Spleen (tissue), 11 donors: ENCODE data around the gene SOWAHA. TPM values are rescaled to one million over a fixed set of nuclear protein-coding genes. Genes with fewer than 3 reads are reported as not detected.

ENCODE experiments used
- DNase-seq: peaks from one replicate; pipeline ENCODE4 v3.0.0-alpha.2; 2020
- H3K27ac ChIP-seq, 8 donors: fragments of 200-600 bp; sonication (generic) in 7 of 8; 1 replicate in 4 of 8; 2 replicates in 4 of 8; pipeline versions ENCODE4 v1.5.0 to v1.8.0; 2016 to 2021; ENCODE audit warnings: inconsistent platforms in 4 of 8, mild to moderate bottlenecking in 4 of 8, moderate library complexity in 1 of 8
- H3K27me3 ChIP-seq, 7 donors: fragments of 200-600 bp; sonication (generic) in 6 of 7; replicated peaks in 1 of 7; 1 replicate in 4 of 7; 2 replicates in 3 of 7; pipeline versions ENCODE4 v1.5.0 to v1.8.0; 2016 to 2021; ENCODE audit warnings: inconsistent platforms in 3 of 7, mild to moderate bottlenecking in 1 of 7
- H3K36me3 ChIP-seq, 6 donors: fragments of 200-600 bp; sonication (generic) in 5 of 6; 1 replicate in 4 of 6; 2 replicates in 2 of 6; pipeline versions ENCODE4 v1.5.0 to v1.8.0; 2016 to 2021; ENCODE audit warnings: inconsistent platforms in 2 of 6
- H3K4me1 ChIP-seq, 6 donors: fragments of 200-600 bp; sonication (generic) in 5 of 6; 1 replicate in 3 of 6; 2 replicates in 3 of 6; pipeline versions ENCODE4 v1.5.0 to v1.8.0; 2016 to 2021; ENCODE audit warnings: inconsistent platforms in 3 of 6
- H3K4me3 ChIP-seq, 8 donors: fragments of 200-600 bp; sonication (generic) in 7 of 8; 1 replicate in 4 of 8; 2 replicates in 4 of 8; pipeline versions ENCODE4 v1.5.0 to v1.8.0; 2016 to 2021; ENCODE audit warnings: inconsistent platforms in 4 of 8, mild to moderate bottlenecking in 4 of 8, moderate library complexity in 2 of 8
- H3K9me3 ChIP-seq, 8 donors: fragments of 200-600 bp; sonication (generic) in 7 of 8; 1 replicate in 4 of 8; 2 replicates in 4 of 8; pipeline versions ENCODE4 v1.5.0 to v1.8.0; 2016 to 2021; ENCODE audit warnings: inconsistent platforms in 4 of 8
- CTCF ChIP-seq, 11 experiments: fragments of 200-600 bp in 7 of 11; fragments of 450-650 bp in 4 of 11; sonication (generic) in 4 of 11; IDR thresholded peaks in 8 of 11; conservative IDR thresholded peaks in 3 of 11; 1 replicate in 7 of 11; 2 replicates in 4 of 11; pipeline versions ENCODE4 v1.4.0 to v1.8.0; 2016 to 2021; ENCODE audit warnings: antibody characterized with exemption in 11 of 11, inconsistent platforms in 4 of 11, mild to moderate bottlenecking in 1 of 11
- POLR2A ChIP-seq, 3 donors: fragments of 450-650 bp; IDR thresholded peaks; one replicate each; pipeline ENCODE4 v1.5.1; 2017; ENCODE audit warnings: antibody characterized with exemption in 3 of 3, mild to moderate bottlenecking in 1 of 3
- POLR2AphosphoS5 ChIP-seq, 3 donors: sonication (generic); formaldehyde crosslinking; IDR thresholded peaks; one replicate each; pipeline ENCODE4 v1.5.1; 2017; ENCODE audit warnings: antibody characterized with exemption in 3 of 3
- WGBS, 5 donors: extraction: QIAGEN DNeasy Blood & Tissue Kit in 3 of 5; methylation state at CpG; one replicate each; pipeline versions ENCODE4 v1.1.5 to v1.1.7; 2013 to 2018; 5-methylcytosine and 5-hydroxymethylcytosine counted together
- intact Hi-C: fragments of 100-400 bp; cut with DNase I; formaldehyde crosslinking; loops from one replicate; pipeline ENCODE4 v1.15.0; 2023; ENCODE audit warnings: low total_unique reads
- polyA plus RNA-seq, 3 donors: library from polyadenylated mRNA; stranded (reverse); fragments of 200-250 nt; gene quantifications; one replicate each; pipeline ENCODE4 v1.2.1, GENCODE V29; 2013
- total RNA-seq, 7 donors: library from RNA; depleted of rRNA in 3 of 7; stranded (reverse); fragments of >200 nt in 3 of 7; fragmentation: NEBNext Ultra II Directional in 4 of 7; extraction: Animal tissue kit (Norgen Biotek cat#: 25700) in 4 of 7; gene quantifications; one replicate each; pipeline versions ENCODE4 v1.1.0 to v1.2.1, GENCODE V29; 2016 to 2021
- donor health status: healthy with polysubstance abuse.
- donor health status: DM: no; HTN: no; CAD: no; lungs with moderate emphysema.
- donor health status: DM: no; HTN: no; CAD: no.
- donor health status: Bipolar disorder and iron deficiency.
- donor health status: healthy.
- donor health status: DM: no; HTN: no; CAD: no.
- donor health status: DM: yes; HTN: yes; CAD: no.

Gene SOWAHA
- total and polyA plus RNA-seq, 10 donors: 0.03 to 0.56 (median 0.24) TPM; not detected in 7

- Histone ChIP-seq H3K4me3 (no peak overlapping the region), H3K4me1 (peaks cover 0 to 4% (median 2%) of the 10 kb centered on the region in 6 donors), H3K9me3 (no peaks in the 10 kb centered on the region), H3K27ac (no peak overlapping the region), H3K27me3 (peaks cover 0 to 30% (median 4%) of the 10 kb centered on the region in 7 donors), H3K36me3 (no peaks in the 10 kb centered on the region)
- TF ChIP-seq CTCF (IDR thresholded peaks at IDR 0.05 in 8 of 11, conservative IDR thresholded peaks at IDR 0.05 in 3 of 11): no peak
- TF ChIP-seq POLR2A (IDR thresholded peaks at IDR 0.05): no peak
- no peak for TF ChIP-seq POLR2AphosphoS5 (IDR thresholded peaks at IDR 0.05)
- no peak for DNase-seq
- intact Hi-C loops: no loop called here
- 91 to 100% (median 97%) methylated on average over 1 of the region's 1 CpG for WGBS, 5 donors
Measured at GRCh38 chr5:132787076-132787475, 26.0 kb upstream of the SOWAHA start.

DNA sequence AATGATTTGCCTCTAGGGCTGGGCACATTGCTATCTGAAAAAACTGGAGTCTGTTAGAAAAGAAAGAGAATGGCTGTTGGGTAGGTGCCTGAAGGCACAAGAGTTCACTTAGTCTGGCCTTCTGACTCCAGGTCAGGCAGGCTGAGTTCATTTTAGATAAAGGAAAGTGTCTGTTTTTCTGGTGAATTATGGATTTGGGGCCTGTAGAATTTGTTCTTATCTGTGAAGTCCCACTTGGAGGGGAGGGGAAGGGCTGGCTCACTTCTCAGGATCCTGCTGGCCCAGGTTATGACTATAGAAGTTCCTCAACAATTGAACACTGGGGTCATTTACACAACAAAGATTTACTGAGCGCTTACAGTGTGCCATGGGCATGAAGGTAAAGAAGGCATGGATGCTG is 24.6 kb upstream of the SOWAHA start:
- H3K27ac ChIP-seq: no peak overlapping the region
- WGBS, 5 donors: 90 to 100% (median 100%) methylated on average over 1 of the region's 1 CpG
- H3K27me3 ChIP-seq: peaks cover 0 to 16% (median 4%) of the 10 kb centered on the region in 7 donors
- no peaks in the 10 kb centered on the region for H3K4me1 ChIP-seq
- intact Hi-C loops: no loop called here
- TF ChIP-seq POLR2AphosphoS5 (IDR thresholded peaks at IDR 0.05) (no peak), CTCF (IDR thresholded peaks at IDR 0.05 in 8 of 11, conservative IDR thresholded peaks at IDR 0.05 in 3 of 11) (no peak), POLR2A (IDR thresholded peaks at IDR 0.05) (no peak)
- no peaks in the 10 kb centered on the region for H3K36me3 ChIP-seq
- DNase-seq: no peak
- H3K9me3 ChIP-seq: no peaks in the 10 kb centered on the region
- no peak overlapping the region for H3K4me3 ChIP-seq

GRCh38 chr5:132788990-132789886 is 23.9 kb upstream of the SOWAHA start:
- peaks cover 0 to 9% (median 1%) of the 10 kb centered on the region in 7 donors for H3K27me3 ChIP-seq
- no peaks in the 10 kb centered on the region for H3K36me3 ChIP-seq
- H3K27ac ChIP-seq: no peak overlapping the region
- TF ChIP-seq CTCF (IDR thresholded peaks at IDR 0.05 in 8 of 11, conservative IDR thresholded peaks at IDR 0.05 in 3 of 11) (no peak), POLR2AphosphoS5 (IDR thresholded peaks at IDR 0.05) (no peak), POLR2A (IDR thresholded peaks at IDR 0.05) (no peak)
- intact Hi-C loops: no loop called here
- H3K4me3 ChIP-seq: no peak overlapping the region
- DNase-seq: no peak
- H3K4me1 ChIP-seq: no peaks in the 10 kb centered on the region
- no peaks in the 10 kb centered on the region for H3K9me3 ChIP-seq
- 83 to 93% (median 87%) methylated on average over 8 of the region's 8 CpGs for WGBS, 5 donors

DNA sequence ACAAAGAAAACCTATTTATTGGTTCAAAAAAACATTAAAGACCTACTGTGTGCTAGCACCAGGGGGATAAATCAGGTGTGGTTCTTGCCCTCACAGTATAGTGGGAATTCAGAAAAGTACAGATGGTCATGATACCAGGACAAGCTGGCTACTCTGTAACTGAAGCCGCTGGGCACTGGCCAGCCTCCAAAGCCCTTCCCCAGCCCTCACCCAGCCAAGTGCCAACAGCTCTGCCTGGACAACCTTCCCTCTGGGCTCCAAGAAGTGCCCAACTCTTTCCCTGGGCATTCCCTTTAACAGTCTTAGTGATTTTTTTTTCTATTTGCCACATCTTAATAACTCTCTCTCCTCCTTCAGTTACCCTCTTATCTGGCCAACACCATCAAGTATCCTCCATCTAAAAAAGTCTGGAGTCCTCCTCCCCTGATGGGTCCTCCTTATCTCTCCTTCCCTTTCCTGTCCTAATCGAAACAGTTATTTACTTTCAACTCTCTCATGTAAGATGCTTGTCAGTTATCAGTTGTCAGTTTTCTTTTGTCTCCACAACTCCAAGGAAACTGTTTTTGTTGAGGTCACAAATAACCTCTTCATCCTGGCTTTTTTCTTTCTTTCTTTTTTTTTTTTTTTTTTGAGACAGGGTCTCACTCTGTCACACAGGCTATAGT is 22.8 kb upstream of the SOWAHA start:
- intact Hi-C loops: no loop called here
- WGBS, 5 donors: 53 to 72% (median 56%) methylated on average over 2 of the region's 2 CpGs

More for the DNA sequence above, 22.8 kb upstream of the SOWAHA start:
- Histone ChIP-seq H3K27ac (no peak overlapping the region), H3K27me3 (peaks cover 0 to under 1% (median 0%) of the 10 kb centered on the region in 7 donors), H3K9me3 (no peaks in the 10 kb centered on the region), H3K36me3 (no peaks in the 10 kb centered on the region), H3K4me3 (no peak overlapping the region), H3K4me1 (no peaks in the 10 kb centered on the region)
- no peak for TF ChIP-seq POLR2A (IDR thresholded peaks at IDR 0.05)
- no peak for TF ChIP-seq CTCF (IDR thresholded peaks at IDR 0.05 in 8 of 11, conservative IDR thresholded peaks at IDR 0.05 in 3 of 11)
- TF ChIP-seq POLR2AphosphoS5 (IDR thresholded peaks at IDR 0.05): no peak
- no peak for DNase-seq
